ENCODE measurements around the gene CCDC141. TPM values are rescaled to one million over a fixed set of nuclear protein-coding genes. Genes with fewer than 3 reads are reported as not detected.

Gene CCDC141
- total and polyA plus RNA-seq, 2 of the 13 experiments (the other 11 are each of a cell fraction or from before 2014, with no cell fraction given) = not detected

DNA sequence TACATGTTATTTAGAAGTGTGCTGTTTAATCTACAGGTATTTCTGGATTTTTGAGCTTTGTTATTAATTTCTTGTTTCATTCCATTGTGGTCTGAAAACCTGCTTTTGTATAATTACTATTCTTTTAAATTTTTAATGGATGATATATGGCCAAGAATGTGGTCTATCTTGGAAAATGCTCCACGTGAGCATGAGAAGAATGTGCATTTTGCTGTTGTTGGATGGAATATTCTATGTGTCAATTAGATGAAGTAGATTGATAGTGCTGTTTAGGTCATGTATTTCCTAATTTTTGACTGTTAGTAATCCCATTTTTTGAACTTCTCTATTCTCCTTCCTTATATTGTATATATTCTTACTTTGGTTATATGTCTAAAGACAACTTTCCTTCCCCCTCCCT, 222.8 kb downstream of the CCDC141 start:
- Histone ChIP-seq H3K79me2 (ENCODE audit: insufficient read depth, low read length) (no peaks in the 10 kb centered on the region), H4K20me1 (ENCODE audit: insufficient read depth, low read length) (no peaks in the 10 kb centered on the region), H3K4me1 (ENCODE audit: insufficient read depth, low read length) (peaks cover 11% of the 10 kb centered on the region), H3K27me3 (ENCODE audit: control insufficient read depth in 1 of 2, insufficient read depth in 2 of 2, low read length in 2 of 2) (no peaks in the 10 kb centered on the region; a peak in 1 of 5 replicates), H3K27ac (ENCODE audit: extremely low read length, insufficient read depth, low read length) (no peak overlapping the region), H3K4me2 (ENCODE audit: low read depth, low read length) (no peak overlapping the region), H3K4me3 (replicated peaks in 1 of 3; ENCODE audit: insufficient read depth in 1 of 3, low read depth in 2 of 3, low read length in 3 of 3) (no peak overlapping the region), H3K9me3 (ENCODE audit: low read length) (no peaks in the 10 kb centered on the region), H3K36me3 (replicated peaks in 1 of 2; ENCODE audit: control insufficient read depth in 1 of 2, insufficient read depth in 2 of 2, low read length in 2 of 2) (no peaks in the 10 kb centered on the region), H2AFZ (ENCODE audit: low read length) (no peak overlapping the region), H3K9ac (ENCODE audit: insufficient read depth, low read depth, low read length) (no peak overlapping the region)
- ChIA-PET POLR2A (no interaction called here), CTCF (ENCODE audit: low intra/inter-chr PET ratio, low total read pairs) (no interaction called here)
- WGBS (ENCODE audit: low lambda C conversion rate) = 0% methylated on average over 1 of the region's 1 CpG
- in situ Hi-C loops (cut with HindIII; ENCODE audit: extremely low pct_ligation_motif_present, low pct_unique_long_range_greater_than_20kb) = no loop called here
- TF ChIP-seq RFX1 (IDR thresholded peaks at IDR 0.05) (no peak), NR2F2 (IDR thresholded peaks at IDR 0.05; ENCODE audit: borderline replicate concordance, low read depth) (no peak), ZNF83 (CRISPR knock-in tag; IDR thresholded peaks at IDR 0.05; ENCODE audit: borderline replicate concordance) (no peak), ZNF549 (CRISPR knock-in tag; IDR thresholded peaks at IDR 0.05) (no peak), KLF15 (CRISPR knock-in tag; IDR thresholded peaks at IDR 0.05; ENCODE audit: borderline replicate concordance) (no peak), ZNF850 (CRISPR knock-in tag; conservative IDR thresholded peaks at IDR 0.05) (no peak), POLR2G (IDR thresholded peaks at IDR 0.05; ENCODE audit: low read depth, low read length) (no peak), ZFX (CRISPR knock-in tag; IDR thresholded peaks at IDR 0.05; ENCODE audit: low read depth) (no peak), HDAC2 (CRISPR knock-in tag; IDR thresholded peaks at IDR 0.05) (no peak), ZBTB38 (CRISPR knock-in tag; IDR thresholded peaks at IDR 0.05) (no peak)
- BruUV-seq (replicated peaks) = no TSS peak
- FAIRE-seq (no peak), DNase-seq (ENCODE audit: low spot score) (no peak), ATAC-seq (no peak)
- intact Hi-C loops (cut with micrococcal nuclease; ENCODE audit: unreplicated experiment) = no loop called here

DNA sequence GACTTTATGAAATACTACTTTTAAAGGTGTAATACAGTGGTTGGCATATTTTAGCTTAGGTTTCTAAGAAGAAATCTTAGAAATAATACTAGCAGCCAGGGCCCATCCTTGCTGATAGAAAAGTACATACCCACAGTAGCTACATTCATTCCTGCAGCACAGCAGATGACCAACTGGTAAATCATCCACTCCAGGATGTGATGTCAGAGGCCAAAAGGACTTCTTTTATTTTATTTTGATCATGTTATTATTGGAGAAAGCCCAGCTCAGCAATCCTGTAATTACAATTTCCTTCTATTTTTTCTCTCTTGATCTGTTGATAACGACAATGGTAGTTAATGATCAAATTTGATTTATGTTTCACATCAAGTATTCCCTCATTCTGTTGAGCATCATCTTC, 224.8 kb downstream of the CCDC141 start:
- H3K4me1 ChIP-seq (ENCODE audit: insufficient read depth, low read length) = peaks cover 11% of the 10 kb centered on the region
- intact Hi-C loops (cut with micrococcal nuclease; ENCODE audit: unreplicated experiment) = no loop called here
- no peak overlapping the region for H3K4me2 ChIP-seq (ENCODE audit: low read depth, low read length)
- no peak overlapping the region for H3K9ac ChIP-seq (ENCODE audit: insufficient read depth, low read depth, low read length)
- no peak overlapping the region for H2AFZ ChIP-seq (ENCODE audit: low read length)
- no peaks in the 10 kb centered on the region; a peak in 1 of 5 replicates for H3K27me3 ChIP-seq (ENCODE audit: control insufficient read depth in 1 of 2, insufficient read depth in 2 of 2, low read length in 2 of 2)
- H3K27ac ChIP-seq (ENCODE audit: extremely low read length, insufficient read depth, low read length) = no peak overlapping the region
- no peaks in the 10 kb centered on the region for H3K9me3 ChIP-seq (ENCODE audit: low read length)
- no peak for TF ChIP-seq MIER2 (CRISPR knock-in tag; IDR thresholded peaks at IDR 0.05)
- TF ChIP-seq, protein P1, sequence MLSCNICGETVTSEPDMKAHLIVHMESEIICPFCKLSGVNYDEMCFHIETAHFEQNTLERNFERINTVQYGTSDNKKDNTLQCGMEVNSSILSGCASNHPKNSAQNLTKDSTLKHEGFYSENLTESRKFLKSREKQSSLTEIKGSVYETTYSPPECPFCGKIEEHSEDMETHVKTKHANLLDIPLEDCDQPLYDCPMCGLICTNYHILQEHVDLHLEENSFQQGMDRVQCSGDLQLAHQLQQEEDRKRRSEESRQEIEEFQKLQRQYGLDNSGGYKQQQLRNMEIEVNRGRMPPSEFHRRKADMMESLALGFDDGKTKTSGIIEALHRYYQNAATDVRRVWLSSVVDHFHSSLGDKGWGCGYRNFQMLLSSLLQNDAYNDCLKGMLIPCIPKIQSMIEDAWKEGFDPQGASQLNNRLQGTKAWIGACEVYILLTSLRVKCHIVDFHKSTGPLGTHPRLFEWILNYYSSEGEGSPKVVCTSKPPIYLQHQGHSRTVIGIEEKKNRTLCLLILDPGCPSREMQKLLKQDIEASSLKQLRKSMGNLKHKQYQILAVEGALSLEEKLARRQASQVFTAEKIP (CRISPR knock-in tag; IDR thresholded peaks at IDR 0.05; ENCODE audit: borderline replicate concordance) = no peak
- TF ChIP-seq ZNF772 (CRISPR knock-in tag; IDR thresholded peaks at IDR 0.05) = no peak
- TF ChIP-seq TCF12 (IDR thresholded peaks at IDR 0.05) = no peak
- no peak for TF ChIP-seq TCF12 (CRISPR knock-in tag; IDR thresholded peaks at IDR 0.05)
- no peak for TF ChIP-seq RBM39 (IDR thresholded peaks at IDR 0.05; ENCODE audit: low read depth, low read length, poor library complexity, severe bottlenecking)
- no peak for TF ChIP-seq TCF7L2 (IDR thresholded peaks at IDR 0.05; ENCODE audit: low read depth, low read length)
- TF ChIP-seq ZNF446 (CRISPR knock-in tag; IDR thresholded peaks at IDR 0.05) = no peak
- no peaks in the 10 kb centered on the region for H4K20me1 ChIP-seq (ENCODE audit: insufficient read depth, low read length)
- ATAC-seq = no peak
- in situ Hi-C loops (cut with HindIII; ENCODE audit: extremely low pct_ligation_motif_present, low pct_unique_long_range_greater_than_20kb) = no loop called here
- 0% methylated on average over 1 of the region's 1 CpG for WGBS (ENCODE audit: low lambda C conversion rate)
- ChIA-PET POLR2A (no interaction called here), CTCF (ENCODE audit: low intra/inter-chr PET ratio, low total read pairs) (no interaction called here)
- no peak overlapping the region for H3K4me3 ChIP-seq (replicated peaks in 1 of 3; ENCODE audit: insufficient read depth in 1 of 3, low read depth in 2 of 3, low read length in 3 of 3)
- no peaks in the 10 kb centered on the region for H3K79me2 ChIP-seq (ENCODE audit: insufficient read depth, low read length)
- no TSS peak for BruUV-seq (replicated peaks)
- no peak for FAIRE-seq
- H3K36me3 ChIP-seq (replicated peaks in 1 of 2; ENCODE audit: control insufficient read depth in 1 of 2, insufficient read depth in 2 of 2, low read length in 2 of 2) = no peaks in the 10 kb centered on the region
- no peak for DNase-seq (ENCODE audit: low spot score)
